ENCODE data around the gene RAB1B. TPM values are rescaled to one million over a fixed set of nuclear protein-coding genes. Genes with fewer than 3 reads are reported as not detected.

The RAB1B gene
- total RNA-seq, 4 donors from 2014 or later: 46.3 to 95.3 (median 68.6) TPM

GRCh38 chr11:66222358-66223149 is 45.9 kb upstream of the RAB1B start:
- TF ChIP-seq CTCF (IDR thresholded peaks at IDR 0.05; ENCODE audit: low read depth): no peak

- TF ChIP-seq CTCF (IDR thresholded peaks at IDR 0.05; ENCODE audit: low read depth): no peak
Measured at GRCh38 chr11:66224226-66224855, 44.1 kb upstream of the RAB1B start.

- no peak for TF ChIP-seq CTCF (IDR thresholded peaks at IDR 0.05; ENCODE audit: low read depth)
Measured at GRCh38 chr11:66225066-66225465, 43.4 kb upstream of the RAB1B start.

- no peak for TF ChIP-seq CTCF (IDR thresholded peaks at IDR 0.05; ENCODE audit: low read depth)
Measured at GRCh38 chr11:66226101-66226500, 42.3 kb upstream of the RAB1B start.

- no peak for TF ChIP-seq CTCF (IDR thresholded peaks at IDR 0.05; ENCODE audit: low read depth)
Measured at GRCh38 chr11:66227700-66228099, 40.7 kb upstream of the RAB1B start.

- TF ChIP-seq CTCF (IDR thresholded peaks at IDR 0.05; ENCODE audit: low read depth): no peak
Measured at GRCh38 chr11:66228521-66228920, 39.9 kb upstream of the RAB1B start.

GRCh38 chr11:66230156-66230555 is 38.3 kb upstream of the RAB1B start:
- TF ChIP-seq CTCF (IDR thresholded peaks at IDR 0.05; ENCODE audit: low read depth): no peak
